Fibroblast of pulmonary artery (primary cell): ENCODE results near the gene STARD10.
A peak's percentile ranks its signal among the peaks of the same experiment; 100 is the strongest.

ENCODE experiments used
- DNase-seq: peaks from one replicate; pipeline ENCODE4 v3.0.0-alpha.2; 2010; ENCODE audit warnings: low read depth
- H3K4me3 ChIP-seq: replicated peaks from 2 replicates; pipeline ENCODE4 v1.5.1; 2011; ENCODE audit warnings: low read depth, mild to moderate bottlenecking, control low read depth, low read length, moderate library complexity
- TF ChIP-seq, protein P1 (sequence below): IDR thresholded peaks from 2 replicates; pipeline ENCODE4 v1.5.1; 2011; ENCODE audit warnings: mild to moderate bottlenecking, control low read depth, low read length, inconsistent platforms; ENCODE audit errors: missing control alignments

STARD10 gene

DNA sequence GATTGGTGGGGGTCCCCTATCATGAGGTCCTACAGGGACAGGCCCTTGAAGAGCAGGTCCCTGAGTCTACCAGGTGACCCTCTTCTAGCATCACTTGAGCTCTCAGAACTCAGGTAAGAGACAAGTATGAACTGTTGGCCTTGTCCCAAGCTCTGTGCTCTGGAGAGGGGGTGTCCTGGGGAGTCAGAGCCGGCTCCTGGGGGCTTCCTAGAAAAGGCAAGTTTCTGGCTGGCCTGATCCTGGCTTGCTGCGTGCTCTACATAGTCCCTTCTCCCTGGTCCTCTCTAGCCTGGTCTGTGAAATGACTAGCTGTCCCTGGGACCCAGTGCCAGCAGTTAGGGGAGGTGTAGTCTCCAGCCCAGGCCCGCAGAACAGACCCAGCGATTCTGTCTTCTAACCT is 31.8 kb upstream of the STARD10 start:
- TF ChIP-seq, protein P1, sequence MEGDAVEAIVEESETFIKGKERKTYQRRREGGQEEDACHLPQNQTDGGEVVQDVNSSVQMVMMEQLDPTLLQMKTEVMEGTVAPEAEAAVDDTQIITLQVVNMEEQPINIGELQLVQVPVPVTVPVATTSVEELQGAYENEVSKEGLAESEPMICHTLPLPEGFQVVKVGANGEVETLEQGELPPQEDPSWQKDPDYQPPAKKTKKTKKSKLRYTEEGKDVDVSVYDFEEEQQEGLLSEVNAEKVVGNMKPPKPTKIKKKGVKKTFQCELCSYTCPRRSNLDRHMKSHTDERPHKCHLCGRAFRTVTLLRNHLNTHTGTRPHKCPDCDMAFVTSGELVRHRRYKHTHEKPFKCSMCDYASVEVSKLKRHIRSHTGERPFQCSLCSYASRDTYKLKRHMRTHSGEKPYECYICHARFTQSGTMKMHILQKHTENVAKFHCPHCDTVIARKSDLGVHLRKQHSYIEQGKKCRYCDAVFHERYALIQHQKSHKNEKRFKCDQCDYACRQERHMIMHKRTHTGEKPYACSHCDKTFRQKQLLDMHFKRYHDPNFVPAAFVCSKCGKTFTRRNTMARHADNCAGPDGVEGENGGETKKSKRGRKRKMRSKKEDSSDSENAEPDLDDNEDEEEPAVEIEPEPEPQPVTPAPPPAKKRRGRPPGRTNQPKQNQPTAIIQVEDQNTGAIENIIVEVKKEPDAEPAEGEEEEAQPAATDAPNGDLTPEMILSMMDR, result no peak
- no peak for DNase-seq
- no peak overlapping the region for H3K4me3 ChIP-seq

DNA sequence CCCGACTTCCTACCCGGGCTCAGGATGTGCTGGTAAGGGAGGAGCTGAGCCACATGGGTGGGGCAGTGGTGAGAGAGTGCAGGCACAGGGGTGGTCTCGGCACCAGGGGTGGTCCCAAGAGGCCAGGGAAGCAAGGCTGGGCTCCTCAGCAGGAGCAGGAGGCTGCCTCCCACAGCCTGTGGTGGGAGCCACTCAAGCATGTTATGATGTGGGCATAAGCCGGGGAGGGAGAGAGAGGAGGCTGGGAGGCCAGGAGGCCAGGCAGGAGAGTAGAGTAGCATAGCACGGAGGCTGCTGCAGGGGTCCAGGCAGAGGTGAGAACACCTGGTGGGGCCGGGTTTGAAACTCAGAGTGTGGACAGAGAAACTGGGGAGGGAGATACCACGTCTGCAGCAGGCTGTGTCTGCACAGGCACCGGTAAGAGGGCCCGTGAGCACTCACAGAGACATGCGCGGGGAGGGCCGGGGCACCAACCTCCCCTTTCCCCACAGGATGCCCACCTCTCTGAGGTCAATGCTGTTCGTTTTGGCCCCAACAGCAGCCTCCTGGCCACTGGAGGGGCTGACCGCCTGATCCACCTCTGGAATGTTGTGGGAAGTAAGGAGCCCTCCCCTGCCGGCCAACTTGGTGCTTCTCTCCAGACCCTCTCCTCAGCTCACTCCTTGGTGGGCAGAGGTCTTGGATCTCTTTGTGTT is 31.1 kb upstream of the STARD10 start:
- TF ChIP-seq, protein P1, result no peak
- H3K4me3 ChIP-seq, result no peak overlapping the region
- no peak for DNase-seq

DNA sequence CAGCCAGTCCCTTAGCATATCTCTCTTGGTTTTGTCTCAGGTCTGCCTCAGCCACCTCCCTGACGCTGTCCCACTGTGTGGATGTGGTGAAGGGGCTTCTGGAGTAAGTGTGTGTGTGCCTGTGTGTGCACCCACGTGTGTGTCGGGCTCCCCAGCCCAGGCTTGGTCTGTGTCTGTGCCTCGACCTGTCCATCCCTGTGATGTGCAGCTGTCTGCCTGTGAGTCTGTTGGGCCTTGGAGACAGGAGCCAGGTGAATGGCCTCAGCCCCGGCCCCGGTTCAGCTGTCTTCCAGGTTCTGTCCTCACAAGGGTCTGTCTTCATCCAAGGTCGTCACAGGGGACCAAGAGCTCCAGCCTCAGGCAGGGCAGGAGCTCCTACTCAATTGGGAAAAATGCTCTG is 30.2 kb upstream of the STARD10 start:
- DNase-seq, result no peak
- TF ChIP-seq, protein P1, result no peak
- no peak overlapping the region for H3K4me3 ChIP-seq

DNA sequence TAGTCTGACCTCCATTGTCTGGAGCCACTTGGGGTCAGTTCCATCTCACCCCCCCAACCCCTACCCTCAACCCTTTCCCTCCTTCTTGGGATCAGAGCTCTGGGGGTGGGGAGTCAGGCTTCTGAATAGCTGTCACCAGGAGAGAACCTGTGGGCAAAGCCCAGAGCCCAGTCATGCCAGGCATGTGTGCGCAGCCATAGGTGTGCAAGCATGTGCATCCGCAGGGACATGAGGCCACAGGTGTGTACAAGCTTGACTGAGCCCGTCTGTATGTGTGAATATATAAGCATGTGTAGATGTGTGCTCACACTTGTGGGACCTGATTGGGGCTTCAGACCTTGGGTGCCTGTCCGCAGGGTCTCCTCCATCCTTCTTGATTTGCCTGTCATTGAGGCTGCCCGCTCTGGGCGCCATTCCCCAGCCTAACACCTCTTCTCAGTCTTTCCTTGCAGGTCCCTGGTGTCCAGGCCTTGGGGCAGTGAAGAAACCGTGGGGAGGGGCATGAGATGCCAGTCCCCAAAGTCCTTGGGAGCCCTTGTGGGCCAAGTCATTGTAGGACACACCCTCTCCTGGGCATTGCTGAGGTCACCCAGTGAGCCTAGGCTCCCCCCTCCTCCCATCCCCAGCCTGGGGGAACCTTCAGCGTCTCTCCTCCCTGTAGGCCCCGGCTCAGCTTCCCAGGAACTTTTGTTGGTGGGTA is 29.4 kb upstream of the STARD10 start:
- H3K4me3 ChIP-seq, result no peak overlapping the region

DNA sequence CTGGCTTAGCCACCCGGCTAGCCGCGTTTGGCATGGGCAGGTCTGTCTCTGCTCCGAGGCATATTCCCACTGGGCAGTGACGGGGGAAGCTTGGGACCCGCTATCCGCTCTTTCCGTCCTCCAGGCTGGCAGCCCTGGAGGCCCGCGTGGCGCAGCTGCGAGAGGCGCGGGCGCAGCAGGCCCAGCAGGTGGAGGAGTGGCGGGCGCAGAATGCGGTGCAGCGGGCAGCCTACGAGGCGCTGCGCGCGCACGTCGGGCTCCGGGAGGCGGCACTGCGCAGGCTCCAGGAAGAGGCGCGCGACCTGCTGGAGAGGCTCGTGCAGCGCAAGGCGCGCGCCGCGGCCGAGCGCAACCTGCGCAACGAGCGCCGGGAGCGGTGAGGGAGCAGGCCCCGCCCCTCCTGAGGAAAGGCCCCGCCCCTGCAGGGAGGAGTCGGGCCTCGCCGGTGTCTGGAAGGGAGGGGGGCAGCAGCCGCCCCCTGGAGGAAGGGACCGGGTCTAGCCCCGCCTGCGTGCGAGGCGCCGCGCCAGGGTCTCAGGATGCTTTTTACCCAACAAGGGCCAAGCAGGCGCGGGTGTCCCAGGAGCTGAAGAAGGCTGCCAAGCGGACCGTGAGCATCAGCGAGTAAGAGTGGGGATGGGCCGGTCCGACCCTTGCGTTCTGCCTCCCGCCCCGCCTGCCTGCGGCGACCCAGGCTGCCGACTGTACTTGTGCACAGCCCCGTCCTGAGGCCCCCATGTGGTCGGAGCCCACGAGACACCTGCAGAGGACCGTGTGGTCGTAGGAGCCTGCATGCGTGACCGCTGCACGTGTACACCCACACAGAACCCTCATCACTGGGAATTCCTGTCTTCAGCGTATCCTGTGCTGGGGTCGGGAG is 28.3 kb upstream of the STARD10 start:
- peak; percentile 89 for DNase-seq
- TF ChIP-seq, protein P1, result no peak
- H3K4me3 ChIP-seq, result peak overlapping the region; percentile 56

More for the DNA sequence above, 29.4 kb upstream of the STARD10 start:
- DNase-seq, result no peak
- TF ChIP-seq, protein P1, result no peak

DNA sequence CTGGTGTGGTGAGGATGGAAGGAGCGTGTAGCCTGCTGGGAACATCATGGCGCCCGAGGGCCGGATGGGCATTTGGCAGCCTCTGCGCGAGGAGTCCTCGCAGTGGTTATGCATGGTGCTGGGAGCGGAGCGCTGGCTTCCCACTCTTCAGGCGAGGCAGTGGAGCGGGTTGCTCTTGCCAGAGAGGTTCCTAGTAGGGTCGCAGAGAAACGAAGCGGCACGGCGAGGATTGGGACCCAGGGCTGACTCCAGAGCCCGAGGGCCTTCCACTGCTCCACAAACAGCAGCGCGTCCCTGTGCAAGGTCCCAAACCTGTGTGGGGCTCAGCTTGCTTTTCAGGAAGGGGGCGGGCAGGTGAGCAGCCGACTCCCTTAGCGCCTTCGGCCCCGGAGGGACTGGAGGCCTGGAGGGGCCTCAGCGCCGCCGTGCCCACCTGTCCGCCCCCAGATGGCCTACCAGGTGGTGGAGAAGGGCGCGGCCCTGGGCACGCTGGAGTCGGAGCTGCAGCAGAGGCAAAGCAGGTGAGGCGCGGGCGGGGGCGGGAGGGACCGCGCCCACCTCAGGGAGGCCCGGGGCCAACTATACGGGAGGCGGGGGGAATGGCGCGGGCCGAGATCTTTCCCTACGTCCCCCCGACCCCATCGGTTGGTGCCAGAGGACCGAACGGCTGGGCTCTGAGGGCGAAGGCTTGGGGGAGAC is 27.5 kb upstream of the STARD10 start:
- TF ChIP-seq, protein P1, result no peak
- peak overlapping the region; percentile 56 for H3K4me3 ChIP-seq
- DNase-seq, result no peak
